ENCODE data around the gene ALPK1.
"Not testable (repeated sequence)": the region's sequence is repeated elsewhere in the genome, so short reads cannot be mapped to it uniquely, and the experiment has no call there.

The ALPK1 gene

DNA sequence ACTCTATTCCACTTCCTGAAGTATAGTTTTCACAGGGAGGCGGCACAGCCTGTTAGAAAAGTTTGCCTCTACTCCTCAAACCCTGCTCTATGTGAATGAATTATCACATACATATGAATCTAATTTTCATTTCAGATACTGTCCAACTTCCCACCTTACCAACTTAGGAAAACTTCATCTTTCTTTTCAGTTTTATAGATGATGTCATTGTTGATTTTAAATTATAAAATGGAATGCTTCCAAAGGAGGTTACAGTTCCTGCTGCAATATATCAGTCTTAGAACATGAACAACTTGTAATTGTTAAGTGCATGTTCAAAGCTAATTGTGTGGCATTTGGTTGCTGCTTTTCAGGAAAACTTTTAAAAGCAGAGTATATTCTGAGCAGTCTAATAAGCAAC lies 126.4 kb downstream of the ALPK1 start:
- Mint-ChIP-seq H3K36me3 (no peaks in the 10 kb centered on the region), H3K9me3 (no peaks in the 10 kb centered on the region), H3K27ac (no peak overlapping the region), H3K4me3 (no peak overlapping the region), H3K4me1 (no peaks in the 10 kb centered on the region)
- ATAC-seq, result no peak
- DNase-seq (ENCODE audit: low spot score in 2 of 2), result no peak

DNA sequence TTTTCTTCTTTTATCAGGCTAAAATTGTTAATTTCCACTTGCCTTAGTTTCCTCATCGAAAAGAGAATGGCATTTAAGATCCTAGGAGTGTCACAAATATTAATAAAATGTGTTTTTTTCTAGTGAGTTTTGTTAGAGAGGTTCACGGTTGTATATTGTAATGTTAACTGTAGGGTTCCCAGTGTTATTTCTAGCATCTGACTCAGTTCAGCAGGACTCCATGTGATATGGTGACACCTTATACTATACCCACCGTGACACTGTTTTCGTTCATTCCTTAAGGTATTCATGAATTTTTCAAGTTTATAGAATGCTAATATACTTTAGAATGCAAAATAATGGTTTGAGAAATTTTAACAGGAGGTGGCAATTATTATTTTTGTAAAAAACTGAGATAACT lies 128.7 kb downstream of the ALPK1 start:
- no peak overlapping the region for H3K4me3 Mint-ChIP-seq
- H3K9me3 Mint-ChIP-seq, result no peaks in the 10 kb centered on the region
- no peak for DNase-seq (ENCODE audit: low spot score in 2 of 2)
- H3K36me3 Mint-ChIP-seq, result no peaks in the 10 kb centered on the region
- H3K4me1 Mint-ChIP-seq, result no peaks in the 10 kb centered on the region
- ATAC-seq, result no peak
- no peak overlapping the region for H3K27ac Mint-ChIP-seq

DNA sequence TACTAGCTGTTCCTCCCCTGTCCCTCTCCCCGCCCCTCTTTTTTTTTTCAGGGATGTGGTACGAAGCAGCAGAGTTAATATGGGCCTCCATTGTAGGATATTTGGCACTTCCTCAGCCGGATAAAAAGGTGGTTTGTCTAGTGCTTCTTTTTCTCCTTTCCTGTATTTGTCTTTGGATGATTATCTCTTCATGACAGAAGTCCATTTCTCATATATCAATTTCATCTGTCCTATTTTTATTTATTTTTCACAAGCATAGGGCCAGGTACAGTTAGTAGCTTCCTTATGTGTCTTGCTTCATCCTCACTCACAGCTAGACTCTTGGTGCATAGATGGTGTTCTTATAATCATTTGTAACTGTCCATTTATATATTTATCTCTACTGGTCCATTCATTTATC lies 129.2 kb downstream of the ALPK1 start:
- Mint-ChIP-seq H3K4me3 (no peak overlapping the region), H3K4me1 (no peaks in the 10 kb centered on the region), H3K9me3 (no peaks in the 10 kb centered on the region), H3K36me3 (no peaks in the 10 kb centered on the region), H3K27ac (no peak overlapping the region)
- no peak for ATAC-seq
- no peak for DNase-seq (ENCODE audit: low spot score in 2 of 2)

DNA sequence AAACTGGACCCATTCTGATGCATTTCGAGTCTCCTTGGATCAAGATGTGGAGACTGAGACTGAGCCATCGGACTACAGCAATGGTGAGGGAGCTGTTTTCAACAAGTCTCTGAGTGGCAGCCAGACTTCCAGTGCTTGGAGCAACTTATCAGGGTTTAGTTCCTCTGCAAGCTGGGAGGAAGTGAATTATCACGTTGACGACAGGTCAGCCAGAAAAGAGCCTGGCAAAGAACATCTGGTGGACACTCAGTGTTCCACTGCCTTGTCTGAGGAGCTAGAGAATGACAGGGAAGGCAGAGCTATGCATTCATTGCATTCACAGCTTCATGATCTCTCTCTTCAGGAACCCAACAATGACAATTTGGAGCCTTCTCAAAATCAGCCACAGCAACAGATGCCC lies 134.0 kb downstream of the ALPK1 start:
- Mint-ChIP-seq H3K27ac (no peak overlapping the region), H3K36me3 (no peaks in the 10 kb centered on the region), H3K4me3 (no peak overlapping the region), H3K4me1 (no peaks in the 10 kb centered on the region), H3K9me3 (no peaks in the 10 kb centered on the region)
- no peak for DNase-seq (ENCODE audit: low spot score in 2 of 2)
- ATAC-seq, result peak; percentile 8

DNA sequence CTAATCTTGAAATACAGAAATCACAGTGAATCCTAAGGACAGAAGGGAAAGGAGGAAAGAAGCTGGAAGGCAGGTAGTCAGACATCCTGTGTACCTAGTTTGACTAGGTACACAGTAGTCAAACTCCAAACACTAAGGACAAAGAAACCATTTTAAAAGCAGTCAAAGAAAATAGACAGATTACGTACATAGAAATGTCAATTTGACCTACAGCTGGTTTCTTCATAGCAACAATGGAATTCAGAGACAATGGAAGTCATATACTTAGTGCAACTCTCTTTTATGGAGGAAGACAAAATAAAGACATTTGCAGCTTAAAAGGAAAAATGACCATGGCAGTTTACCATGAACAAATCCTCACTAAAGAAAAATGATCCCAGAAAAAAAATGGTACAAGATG lies 139.8 kb downstream of the ALPK1 start:
- Mint-ChIP-seq H3K36me3 (no peaks in the 10 kb centered on the region), H3K9me3 (no peaks in the 10 kb centered on the region), H3K27ac (no peak overlapping the region), H3K4me3 (no peak overlapping the region), H3K4me1 (no peaks in the 10 kb centered on the region)
- DNase-seq (ENCODE audit: low spot score in 2 of 2), result no peak
- no peak for ATAC-seq

DNA sequence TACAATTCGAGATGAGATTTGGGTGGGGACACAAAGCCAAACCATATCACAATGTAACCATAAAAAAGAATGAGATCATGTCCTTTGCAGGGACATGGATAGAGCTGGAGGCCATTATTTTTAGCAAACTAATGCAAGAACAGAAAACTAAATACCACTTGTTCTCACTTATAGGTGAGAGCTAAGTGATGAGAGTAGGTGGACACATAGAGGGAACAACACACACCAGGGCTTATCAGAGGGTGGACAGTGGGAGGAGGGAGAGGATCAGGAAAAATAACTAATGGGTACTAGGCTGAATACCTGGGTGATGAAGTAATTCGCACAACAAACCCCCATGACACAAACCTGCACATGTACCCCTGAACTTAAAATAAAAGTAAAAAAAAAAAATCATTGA lies 145.1 kb downstream of the ALPK1 start:
- not testable (repeated sequence) for H3K36me3 Mint-ChIP-seq; H3K4me1 Mint-ChIP-seq; H3K9me3 Mint-ChIP-seq; DNase-seq (ENCODE audit: low spot score in 2 of 2); H3K27ac Mint-ChIP-seq; ATAC-seq; H3K4me3 Mint-ChIP-seq

DNA sequence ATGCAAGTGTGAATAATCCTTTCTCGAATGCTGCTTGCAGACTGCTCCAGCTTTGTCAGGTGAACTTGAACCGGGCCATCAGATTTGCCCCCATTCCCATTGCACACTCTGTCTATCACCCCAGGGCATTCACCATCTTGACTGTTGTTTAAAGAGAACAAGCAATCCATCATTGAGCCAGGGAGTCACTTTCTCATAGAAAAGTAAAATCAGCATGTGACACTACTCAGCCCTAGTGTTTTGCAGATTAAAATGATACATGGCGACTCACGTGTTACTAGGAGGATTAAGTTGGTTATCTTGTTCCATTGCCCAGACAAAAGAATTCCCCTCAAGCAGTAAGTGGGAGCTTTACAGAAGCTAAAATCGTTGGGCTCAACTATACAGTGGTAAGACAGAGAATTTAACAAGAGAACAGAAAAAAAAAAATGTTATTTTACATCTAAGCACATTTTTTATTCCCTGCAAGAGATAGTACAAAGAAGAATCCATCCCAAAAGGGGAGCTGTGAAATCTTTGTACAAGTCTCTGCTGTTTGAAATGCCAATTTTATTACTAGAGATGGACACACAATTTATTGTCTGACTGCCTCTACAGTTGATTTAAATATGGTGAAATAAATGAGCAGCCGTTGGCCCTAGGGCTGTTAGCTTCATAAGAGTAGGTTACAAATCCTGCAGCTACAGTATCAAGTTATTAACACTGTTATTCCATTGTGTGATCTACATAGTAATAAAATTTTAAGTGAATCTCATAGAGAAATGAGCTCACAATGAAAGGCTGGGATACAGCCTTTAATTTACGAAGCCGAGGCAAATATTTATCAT lies 151.3 kb downstream of the ALPK1 start:
- no peak for DNase-seq (ENCODE audit: low spot score in 2 of 2)

DNA sequence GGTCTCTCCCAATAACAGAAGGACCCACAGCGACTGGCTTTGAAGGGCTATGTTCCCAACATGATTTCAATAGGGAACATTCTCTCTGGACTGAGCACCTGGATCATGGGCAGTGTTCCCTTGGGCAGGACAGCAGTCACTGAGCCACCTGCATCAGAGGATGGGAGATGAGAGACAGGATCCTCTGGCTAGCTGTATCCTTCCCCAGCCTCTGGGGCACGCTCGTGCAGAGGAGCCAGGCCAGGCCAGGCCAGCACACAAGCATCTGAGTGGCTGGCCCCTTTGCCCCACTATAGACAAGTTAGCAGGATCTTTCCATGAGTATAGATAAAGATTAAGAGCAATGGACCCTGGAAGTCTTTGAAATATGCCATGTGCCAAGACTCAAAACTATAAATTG lies 152.5 kb downstream of the ALPK1 start:
- no peak overlapping the region for H3K27ac Mint-ChIP-seq
- DNase-seq (ENCODE audit: low spot score in 2 of 2) (no peak), ATAC-seq (no peak)
- H3K4me1 Mint-ChIP-seq, result no peaks in the 10 kb centered on the region
- no peak overlapping the region for H3K4me3 Mint-ChIP-seq
- H3K36me3 Mint-ChIP-seq, result no peaks in the 10 kb centered on the region
- peaks cover 5% of the 10 kb centered on the region for H3K9me3 Mint-ChIP-seq

More for the DNA sequence above, 151.3 kb downstream of the ALPK1 start:
- H3K27ac Mint-ChIP-seq, result no peak overlapping the region
- ATAC-seq, result no peak
- H3K36me3 Mint-ChIP-seq, result no peaks in the 10 kb centered on the region
- peaks cover 8% of the 10 kb centered on the region for H3K9me3 Mint-ChIP-seq
- no peak overlapping the region for H3K4me3 Mint-ChIP-seq
- H3K4me1 Mint-ChIP-seq, result no peaks in the 10 kb centered on the region

DNA sequence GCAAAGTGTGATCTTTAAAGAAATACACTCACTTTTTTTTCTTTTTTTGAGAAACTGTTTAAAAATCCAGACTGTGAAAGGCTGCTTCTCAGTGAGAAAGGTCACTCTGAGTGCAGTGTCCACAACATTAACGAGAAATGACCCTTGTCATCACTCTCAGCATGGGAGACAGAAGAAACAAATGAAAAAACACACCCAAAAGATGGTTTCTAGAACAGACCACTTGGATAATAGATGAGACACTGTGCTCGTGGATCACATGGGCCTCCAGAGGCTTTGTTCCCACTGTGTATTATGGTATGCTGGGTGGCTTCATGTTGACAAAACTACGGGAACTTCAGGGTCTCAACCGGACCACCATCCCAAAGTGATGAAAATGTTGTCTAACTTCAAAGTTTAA lies 153.9 kb downstream of the ALPK1 start:
- Mint-ChIP-seq H3K9me3 (no peaks in the 10 kb centered on the region), H3K4me3 (no peak overlapping the region), H3K36me3 (no peaks in the 10 kb centered on the region), H3K4me1 (no peaks in the 10 kb centered on the region), H3K27ac (no peak overlapping the region)
- DNase-seq (ENCODE audit: low spot score in 2 of 2) (no peak), ATAC-seq (no peak)

DNA sequence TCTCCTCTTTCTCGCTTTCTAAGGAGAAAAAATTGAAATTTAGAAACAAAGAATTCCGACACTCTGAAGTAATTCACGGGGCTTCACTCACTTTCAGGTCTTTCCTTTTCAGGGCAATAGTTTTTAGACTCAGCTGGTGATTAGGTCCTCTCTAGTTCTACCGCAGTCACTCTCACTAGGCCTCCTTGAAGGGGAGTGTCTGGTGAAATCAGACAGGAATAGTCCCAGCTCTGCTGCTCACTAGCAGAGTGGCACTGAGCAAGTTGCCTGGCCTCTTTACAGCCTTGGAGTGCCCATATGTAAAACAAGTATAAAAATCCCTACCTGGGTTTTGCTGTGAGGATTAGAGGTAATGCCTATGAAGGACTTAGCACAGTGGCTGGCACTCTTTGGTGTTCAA lies 154.7 kb downstream of the ALPK1 start:
- ATAC-seq (no peak), DNase-seq (ENCODE audit: low spot score in 2 of 2) (no peak)
- Mint-ChIP-seq H3K9me3 (no peaks in the 10 kb centered on the region), H3K36me3 (no peaks in the 10 kb centered on the region), H3K27ac (no peak overlapping the region), H3K4me1 (no peaks in the 10 kb centered on the region), H3K4me3 (no peak overlapping the region)

DNA sequence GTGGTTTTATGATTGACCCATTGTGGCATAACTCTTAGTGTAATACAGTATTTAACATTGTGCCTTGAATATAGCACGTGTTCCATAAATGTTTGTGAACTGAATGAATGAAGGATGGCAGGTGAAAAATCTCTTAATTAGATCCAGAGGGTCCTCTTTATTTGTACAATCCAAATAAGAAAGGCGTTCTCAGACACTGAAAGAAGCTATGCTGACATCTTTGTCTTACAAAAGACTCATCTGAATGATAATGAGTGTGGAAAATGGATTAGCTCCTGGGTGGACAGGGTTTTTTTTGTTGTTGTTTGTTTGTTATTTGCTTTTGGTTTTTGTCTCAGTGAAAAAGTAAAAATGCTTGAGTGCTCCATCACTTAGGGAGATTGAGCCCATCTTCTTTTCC lies 156.2 kb downstream of the ALPK1 start:
- ATAC-seq, result no peak
- no peak overlapping the region for H3K4me3 Mint-ChIP-seq

DNA sequence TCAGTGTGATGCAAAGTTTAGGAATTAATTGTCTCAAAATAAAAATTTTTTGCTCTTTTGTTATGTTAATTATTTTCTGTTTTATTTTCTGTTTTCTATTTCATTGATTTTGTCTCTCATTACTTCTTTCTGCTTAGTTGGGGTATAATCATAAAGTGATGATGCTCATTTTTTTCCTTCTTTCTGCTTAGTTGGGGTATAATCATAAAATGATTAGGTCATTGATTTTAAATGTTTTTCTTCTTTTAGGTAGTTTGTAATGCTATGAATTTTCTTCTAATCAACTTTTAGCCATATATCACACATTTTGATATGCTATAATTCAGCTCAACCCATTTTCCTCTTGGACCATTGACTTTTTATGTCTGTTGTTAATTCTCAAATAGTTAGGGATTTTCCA lies 175.1 kb downstream of the ALPK1 start:
- Mint-ChIP-seq H3K9me3 (peaks cover 4% of the 10 kb centered on the region), H3K36me3 (no peaks in the 10 kb centered on the region), H3K27ac (no peak overlapping the region), H3K4me3 (no peak overlapping the region), H3K4me1 (no peaks in the 10 kb centered on the region)
- DNase-seq (ENCODE audit: low spot score in 2 of 2) (no peak), ATAC-seq (no peak)

More for the DNA sequence above, 156.2 kb downstream of the ALPK1 start:
- H3K9me3 Mint-ChIP-seq, result no peaks in the 10 kb centered on the region
- DNase-seq (ENCODE audit: low spot score in 2 of 2), result no peak
- H3K36me3 Mint-ChIP-seq, result no peaks in the 10 kb centered on the region
- no peaks in the 10 kb centered on the region for H3K4me1 Mint-ChIP-seq
- no peak overlapping the region for H3K27ac Mint-ChIP-seq

DNA sequence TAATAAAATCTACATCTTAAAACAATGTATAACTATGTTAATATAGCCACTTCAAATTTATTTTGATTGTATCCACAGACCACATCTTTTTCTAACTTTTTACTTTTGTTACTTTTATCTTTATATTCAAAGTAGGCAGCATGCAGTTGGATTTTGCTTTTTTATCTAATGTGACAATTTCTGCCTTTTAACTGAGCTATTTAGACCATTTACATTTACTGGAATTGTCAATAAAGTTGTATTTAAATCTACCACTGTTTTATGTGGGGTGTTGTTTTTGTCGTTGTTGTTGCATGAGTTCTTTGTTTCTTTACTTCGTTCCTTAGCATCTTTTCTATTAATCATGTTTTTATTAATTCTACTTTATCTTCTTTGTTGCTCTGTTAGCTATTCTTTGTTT lies 176.8 kb downstream of the ALPK1 start:
- Mint-ChIP-seq H3K27ac (no peak overlapping the region), H3K4me3 (no peak overlapping the region), H3K36me3 (no peaks in the 10 kb centered on the region), H3K9me3 (peaks cover 4% of the 10 kb centered on the region), H3K4me1 (no peaks in the 10 kb centered on the region)
- DNase-seq (ENCODE audit: low spot score in 2 of 2) (no peak), ATAC-seq (no peak)

DNA sequence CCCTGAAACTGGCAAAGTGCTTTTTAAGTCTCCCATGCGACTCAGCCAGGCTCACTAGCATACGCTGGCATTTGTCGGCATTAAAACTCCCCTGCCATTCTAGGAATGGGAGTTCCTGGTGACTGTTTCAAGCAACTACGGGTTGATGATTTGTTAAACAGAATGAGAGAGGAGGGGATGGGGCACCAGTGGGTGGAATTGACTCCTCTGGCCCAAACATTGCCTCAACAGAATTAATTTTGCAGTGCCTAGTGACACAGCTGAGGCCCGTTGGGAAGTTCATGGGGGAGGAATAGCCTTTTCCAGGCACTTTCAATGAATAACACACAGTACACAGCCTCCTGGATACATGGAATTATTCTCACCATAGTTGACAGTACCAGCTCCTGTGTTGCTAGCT lies 188.8 kb downstream of the ALPK1 start:
- Mint-ChIP-seq H3K4me1 (no peaks in the 10 kb centered on the region), H3K9me3 (peaks cover 12% of the 10 kb centered on the region), H3K36me3 (no peaks in the 10 kb centered on the region), H3K27ac (no peak overlapping the region), H3K4me3 (no peak overlapping the region)
- no peak for ATAC-seq
- DNase-seq (ENCODE audit: low spot score in 2 of 2), result no peak

DNA sequence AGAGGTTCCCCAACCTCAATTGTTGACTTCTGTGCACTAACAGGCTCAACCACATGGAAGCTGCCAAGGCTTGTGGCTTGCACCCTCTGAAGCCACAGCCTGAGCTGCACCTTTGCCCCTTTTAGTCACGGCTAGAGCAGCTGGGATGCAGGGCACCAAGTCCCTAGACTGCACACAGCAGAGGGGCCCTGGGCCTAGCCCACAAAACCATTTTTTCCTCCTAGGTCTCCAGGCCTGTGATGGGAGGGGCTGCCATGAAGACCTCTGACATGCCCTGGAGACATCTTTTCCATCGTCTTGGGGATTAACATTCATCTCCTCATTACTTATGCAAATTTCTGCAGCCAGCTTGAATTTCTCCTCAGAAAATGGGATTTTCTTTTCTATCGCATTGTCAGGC lies 193.6 kb downstream of the ALPK1 start:
- not testable (repeated sequence) for H3K27ac Mint-ChIP-seq; H3K4me3 Mint-ChIP-seq; H3K9me3 Mint-ChIP-seq; H3K4me1 Mint-ChIP-seq; ATAC-seq; H3K36me3 Mint-ChIP-seq; DNase-seq (ENCODE audit: low spot score in 2 of 2)

All from stimulated activated effector memory CD8-positive, alpha-beta T cell treated with anti-CD3 and anti-CD28 coated beads, Interleukin-12 subunit alpha, Interleukin-12 subunit beta, amount 100 ng/mL, for 72 hours (primary cell).